Sigmoid colon (tissue), 7 donors: ENCODE measurements around the gene MAK. TPM values are rescaled to one million over a fixed set of nuclear protein-coding genes. Genes with fewer than 3 reads are reported as not detected.
A peak's percentile ranks its signal among the peaks of the same experiment; 100 is the strongest.
"Not testable (repeated sequence)": the region's sequence is repeated elsewhere in the genome, so short reads cannot be mapped to it uniquely, and the experiment has no call there.

ENCODE experiments used
- DNase-seq: peaks from one replicate; pipeline ENCODE4 v3.0.0-alpha.2; 2019
- H3K27ac ChIP-seq, 4 donors: fragments of 200-600 bp; sonication (generic); one replicate each; pipeline ENCODE4 v1.5.1; 2016 to 2019; ENCODE audit warnings: mild to moderate bottlenecking in 1 of 4
- H3K27me3 ChIP-seq, 3 donors: fragments of 200-600 bp; sonication (generic); one replicate each; pipeline ENCODE4 v1.5.1; 2019; ENCODE audit warnings: mild to moderate bottlenecking in 1 of 3
- H3K36me3 ChIP-seq, 4 donors: fragments of 200-600 bp; sonication (generic); one replicate each; pipeline ENCODE4 v1.5.1; 2016 to 2019
- H3K4me1 ChIP-seq, 4 donors: fragments of 200-600 bp; sonication (generic); one replicate each; pipeline ENCODE4 v1.5.1; 2017 to 2019
- H3K4me3 ChIP-seq, 4 donors: fragments of 200-600 bp; sonication (generic); one replicate each; pipeline ENCODE4 v1.5.1; 2017 to 2019; ENCODE audit warnings: mild to moderate bottlenecking in 2 of 4, moderate library complexity in 1 of 4
- H3K9me3 ChIP-seq, 4 donors: fragments of 200-600 bp in 3 of 4; sonication (generic) in 3 of 4; one replicate each; pipeline versions ENCODE4 v1.5.1 to v1.6.1; 2013 to 2019
- EP300 ChIP-seq, 4 donors: sonication (generic); formaldehyde crosslinking; IDR thresholded peaks; one replicate each; pipeline ENCODE4 v1.6.1; 2017; ENCODE audit warnings: antibody characterized with exemption in 4 of 4
- POLR2A ChIP-seq, 2 donors: fragments of 450-650 bp; IDR thresholded peaks; one replicate each; pipeline ENCODE4 v1.6.1; 2016; ENCODE audit warnings: antibody characterized with exemption in 2 of 2, mild to moderate bottlenecking in 2 of 2, moderate library complexity in 2 of 2
- POLR2AphosphoS5 ChIP-seq, 4 donors: sonication (generic); formaldehyde crosslinking; IDR thresholded peaks; one replicate each; pipeline ENCODE4 v1.6.1; 2017; ENCODE audit warnings: antibody characterized with exemption in 4 of 4
- WGBS, 2 donors: extraction: QIAGEN DNeasy Blood & Tissue Kit; methylation state at CpG; one replicate each; pipeline ENCODE4 v1.1.7; 2013; 5-methylcytosine and 5-hydroxymethylcytosine counted together
- intact Hi-C: fragments of 100-400 bp; cut with DNase I; formaldehyde crosslinking; loops from one replicate; pipeline ENCODE4 v1.15.1; 2023
- polyA plus RNA-seq, 3 donors: library from polyadenylated mRNA; stranded (reverse); fragments of 200-250 nt; gene quantifications; one replicate each; pipeline ENCODE4 v1.2.3, GENCODE V29; 2013
- total RNA-seq, 4 donors: library from RNA; depleted of rRNA; stranded (reverse); fragments of >200 nt; gene quantifications; one replicate each; pipeline ENCODE4 v1.1.0, GENCODE V29; 2016
- TF ChIP-seq, protein P1 (sequence below), 4 experiments: fragments of 450-650 bp in 3 of 4; fragments of 200-600 bp in 1 of 4; IDR thresholded peaks; one replicate each; pipeline ENCODE4 v1.5.1; 2016 to 2019; ENCODE audit warnings: antibody characterized with exemption in 4 of 4, mild to moderate bottlenecking in 3 of 4, moderate library complexity in 2 of 4
- donor health status: healthy with polysubstance abuse.
- donor health status: Bipolar disorder and iron deficiency.
- donor health status: healthy.

The MAK gene
- total and polyA plus RNA-seq, 7 donors = 0.03 to 0.36 TPM; not detected in 5

DNA sequence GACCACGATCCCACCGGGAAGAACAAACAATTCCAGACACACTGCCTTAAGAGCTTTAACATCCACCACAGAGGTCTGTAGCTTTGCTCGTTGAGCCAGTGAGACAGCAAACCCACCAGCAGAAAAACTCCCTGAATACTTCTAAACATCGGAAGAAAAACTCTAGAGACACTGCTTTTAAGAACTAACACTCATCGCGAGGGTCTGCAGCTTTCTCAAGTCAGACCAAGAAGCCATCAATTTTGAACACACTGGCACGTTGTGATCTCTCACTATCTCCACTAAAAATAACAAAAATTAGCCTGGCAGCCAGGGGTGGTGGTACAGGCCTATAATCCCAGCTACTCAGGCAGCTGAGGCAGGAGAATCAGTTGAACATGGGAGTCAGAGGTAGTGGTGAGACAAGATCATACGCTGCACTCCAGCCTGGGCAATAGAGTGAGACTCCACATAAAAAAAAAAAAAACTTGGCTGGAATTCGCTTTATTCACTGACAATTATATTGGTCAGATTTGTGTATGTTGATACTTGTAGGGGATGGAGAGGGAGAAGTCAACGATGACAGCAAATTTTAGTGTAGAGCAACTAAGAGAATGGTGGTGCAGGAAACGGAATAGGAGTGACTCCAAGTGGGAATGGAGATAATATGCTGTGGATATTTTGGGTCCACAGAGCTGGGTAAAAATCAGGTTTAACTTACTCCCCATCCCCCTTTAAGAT, 116.3 kb downstream of the MAK start:
- Histone ChIP-seq H3K27ac (peak overlapping the region; percentile 91 to 94 (median 93)), H3K27me3 (no peaks in the 10 kb centered on the region), H3K4me3 (peak overlapping the region; percentile 74 to 85 (median 79)), H3K4me1 (peaks cover 0 to 36% (median 28%) of the 10 kb centered on the region in 4 donors), H3K36me3 (peaks cover 0 to 19% (median 8%) of the 10 kb centered on the region in 4 donors), H3K9me3 (peaks cover 0 to 4% (median 0%) of the 10 kb centered on the region in 4 donors)
- intact Hi-C loops = loop anchor here (2.0 to 10.0 kb wide), 2 partner anchors 27 to 117 kb away; partner anchors contain the start of genes C6orf52 and PAK1IP1
- TF ChIP-seq EP300 (IDR thresholded peaks at IDR 0.05) = no peak
- TF ChIP-seq, protein P1, sequence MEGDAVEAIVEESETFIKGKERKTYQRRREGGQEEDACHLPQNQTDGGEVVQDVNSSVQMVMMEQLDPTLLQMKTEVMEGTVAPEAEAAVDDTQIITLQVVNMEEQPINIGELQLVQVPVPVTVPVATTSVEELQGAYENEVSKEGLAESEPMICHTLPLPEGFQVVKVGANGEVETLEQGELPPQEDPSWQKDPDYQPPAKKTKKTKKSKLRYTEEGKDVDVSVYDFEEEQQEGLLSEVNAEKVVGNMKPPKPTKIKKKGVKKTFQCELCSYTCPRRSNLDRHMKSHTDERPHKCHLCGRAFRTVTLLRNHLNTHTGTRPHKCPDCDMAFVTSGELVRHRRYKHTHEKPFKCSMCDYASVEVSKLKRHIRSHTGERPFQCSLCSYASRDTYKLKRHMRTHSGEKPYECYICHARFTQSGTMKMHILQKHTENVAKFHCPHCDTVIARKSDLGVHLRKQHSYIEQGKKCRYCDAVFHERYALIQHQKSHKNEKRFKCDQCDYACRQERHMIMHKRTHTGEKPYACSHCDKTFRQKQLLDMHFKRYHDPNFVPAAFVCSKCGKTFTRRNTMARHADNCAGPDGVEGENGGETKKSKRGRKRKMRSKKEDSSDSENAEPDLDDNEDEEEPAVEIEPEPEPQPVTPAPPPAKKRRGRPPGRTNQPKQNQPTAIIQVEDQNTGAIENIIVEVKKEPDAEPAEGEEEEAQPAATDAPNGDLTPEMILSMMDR (IDR thresholded peaks at IDR 0.05) = no peak
- TF ChIP-seq POLR2A (IDR thresholded peaks at IDR 0.05) = no peak
- TF ChIP-seq POLR2AphosphoS5 (IDR thresholded peaks at IDR 0.05) = no peak
- DNase-seq = no peak
- WGBS, 2 donors = 84 to 85% methylated on average over 11 of the region's 11 CpGs

- 80 to 85% methylated on average over 17 of the region's 17 CpGs for WGBS, 2 donors
- H3K9me3 ChIP-seq, H3K27me3 ChIP-seq: not testable (repeated sequence)
- peak; percentile 60 for DNase-seq
- Histone ChIP-seq H3K36me3 (peaks cover 0 to 13% (median 5%) of the 10 kb centered on the region in 4 donors), H3K4me1 (peaks cover 0 to 36% (median 28%) of the 10 kb centered on the region in 4 donors), H3K27ac (peak overlapping the region; percentile 73 to 87 (median 77)), H3K4me3 (peak overlapping the region; percentile 29 to 60 (median 52))
- intact Hi-C loops = loop anchor here (10.0 kb wide), 1 partner anchor 116 kb away; no protein-coding TSS in a partner anchor
Measured at GRCh38 chr6:10720960-10721849, 117.1 kb downstream of the MAK start.

DNA sequence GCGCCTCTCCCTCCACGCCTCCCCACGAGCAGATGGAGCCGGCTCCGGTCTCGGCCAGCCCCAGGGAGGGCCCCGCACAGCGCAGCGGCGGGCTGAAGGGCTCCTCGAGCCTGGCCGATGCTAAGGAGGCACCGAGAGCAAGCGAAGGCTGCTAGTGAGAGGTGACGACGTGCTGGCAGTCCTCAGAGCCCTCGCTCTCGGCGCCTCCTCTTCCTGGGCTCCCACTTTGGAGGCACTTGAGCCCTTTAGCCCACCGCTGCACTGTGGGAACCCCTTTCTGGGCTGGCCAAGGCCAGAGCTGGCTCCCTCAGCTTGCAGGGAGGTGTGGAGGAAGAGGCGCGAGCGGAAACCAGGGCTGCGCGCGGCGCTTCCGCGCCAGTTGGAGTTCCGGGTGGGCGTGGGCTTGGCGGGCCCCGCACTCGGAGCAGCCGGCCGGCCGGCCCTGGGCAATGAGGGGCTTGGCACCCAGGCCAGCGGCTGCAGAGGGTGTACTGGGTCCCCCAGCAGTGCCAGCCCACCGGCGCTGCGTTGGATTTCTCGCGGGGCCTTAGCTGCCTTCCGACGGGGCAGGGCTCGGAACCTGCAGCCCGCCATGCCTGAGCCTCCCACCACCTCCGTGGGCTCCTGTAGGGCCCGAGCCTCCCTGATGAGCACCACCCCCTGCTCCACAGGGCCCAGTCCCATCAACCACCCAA, 117.9 kb downstream of the MAK start:
- TF ChIP-seq EP300 (IDR thresholded peaks at IDR 0.05) (no peak), POLR2AphosphoS5 (IDR thresholded peaks at IDR 0.05) (peak in 3 of 4 donors; percentile 27 to 50 (median 30)), POLR2A (IDR thresholded peaks at IDR 0.05) (no peak)
- TF ChIP-seq, protein P1 (IDR thresholded peaks at IDR 0.05) = no peak
- 29 to 42% methylated on average over 49 of the region's 49 CpGs for WGBS, 2 donors
- Histone ChIP-seq H3K4me3 (peak overlapping the region; percentile 29 to 60 (median 52)), H3K27me3 (no peaks in the 10 kb centered on the region), H3K4me1 (peaks cover 0 to 36% (median 23%) of the 10 kb centered on the region in 4 donors), H3K36me3 (peaks cover 0 to 6% (median under 1%) of the 10 kb centered on the region in 4 donors), H3K9me3 (peaks cover 0 to 4% (median 0%) of the 10 kb centered on the region in 4 donors), H3K27ac (peak overlapping the region; percentile 73 to 87 (median 77))
- peak; percentile 61 for DNase-seq
- intact Hi-C loops = loop anchor here (10.0 kb wide), 1 partner anchor 116 kb away; no protein-coding TSS in a partner anchor

DNA sequence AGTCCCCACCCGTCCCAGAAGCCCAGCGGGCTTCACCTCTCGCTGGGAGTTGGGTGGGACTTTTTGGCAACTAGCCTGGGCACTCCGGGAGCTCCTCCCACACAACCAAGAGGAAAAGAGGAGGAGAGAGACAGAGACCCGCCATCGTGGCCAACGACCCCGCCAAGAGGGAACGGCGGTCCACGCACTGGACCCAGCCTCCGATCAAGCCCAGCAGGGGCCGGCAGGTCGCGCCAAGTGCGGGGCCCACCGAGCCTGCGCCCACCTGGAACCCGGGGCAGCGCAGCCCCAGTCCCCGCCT, 118.4 kb downstream of the MAK start:
- Histone ChIP-seq H3K9me3 (peaks cover 0 to 4% (median 0%) of the 10 kb centered on the region in 4 donors), H3K36me3 (peaks cover 0 to under 1% (median 0%) of the 10 kb centered on the region in 4 donors), H3K4me3 (peak overlapping the region; percentile 29 to 60 (median 52)), H3K27ac (peak overlapping the region; percentile 73 to 87 (median 77)), H3K27me3 (no peaks in the 10 kb centered on the region), H3K4me1 (peaks cover 0 to 32% (median 18%) of the 10 kb centered on the region in 4 donors)
- WGBS, 2 donors = 31 to 33% methylated on average over 21 of the region's 21 CpGs
- no peak for DNase-seq
- intact Hi-C loops = loop anchor here (10.0 kb wide), 1 partner anchor 115 kb away; no protein-coding TSS in a partner anchor
- TF ChIP-seq, protein P1 (IDR thresholded peaks at IDR 0.05) = no peak
- TF ChIP-seq POLR2A (IDR thresholded peaks at IDR 0.05) (no peak), POLR2AphosphoS5 (IDR thresholded peaks at IDR 0.05) (no peak), EP300 (IDR thresholded peaks at IDR 0.05) (no peak)
